Lower lobe of right lung (tissue), 2 donors: ENCODE results near the gene PHF1. TPM values are rescaled to one million over a fixed set of nuclear protein-coding genes. Genes with fewer than 3 reads are reported as not detected.
A peak's percentile ranks its signal among the peaks of the same experiment; 100 is the strongest.

Experiments used
- ATAC-seq, 2 donors: fragments of 200-7000 bp; cut with Tn5 transposase; one replicate each; pipeline ENCODE4 v1.9.1; 2020 to 2022; ENCODE audit warnings: mild to moderate bottlenecking in 2 of 2, moderate library complexity in 2 of 2
- DNase-seq: peaks from one replicate; pipeline ENCODE4 v3.0.0-alpha.2; 2020
- H3K27ac ChIP-seq: fragments of 200-600 bp; one replicate; pipeline ENCODE4 v1.8.0; 2022
- H3K27me3 ChIP-seq: fragments of 200-600 bp; one replicate; pipeline ENCODE4 v1.8.0; 2022; ENCODE audit warnings: low read depth
- H3K36me3 ChIP-seq: fragments of 200-600 bp; one replicate; pipeline ENCODE4 v1.8.0; 2022; ENCODE audit warnings: mild to moderate bottlenecking
- H3K4me1 ChIP-seq: fragments of 200-600 bp; one replicate; pipeline ENCODE4 v1.8.0; 2022
- H3K4me3 ChIP-seq: fragments of 200-600 bp; one replicate; pipeline ENCODE4 v1.8.0; 2022; ENCODE audit warnings: mild to moderate bottlenecking
- H3K9me3 ChIP-seq: fragments of 200-600 bp; one replicate; pipeline ENCODE4 v1.8.0; 2022
- CTCF ChIP-seq: fragments of 200-600 bp; IDR thresholded peaks from one replicate; pipeline ENCODE4 v1.8.0; 2022; ENCODE audit warnings: antibody characterized with exemption, mild to moderate bottlenecking
- intact Hi-C: fragments of 100-400 bp; cut with DNase I; formaldehyde crosslinking; loops from one replicate; pipeline ENCODE4 v1.11.0; 2022
- total RNA-seq: library from RNA; stranded (reverse); fragmentation: NEBNext Ultra II Directional; extraction: Animal tissue kit (Norgen Biotek cat#: 25700); gene quantifications from one replicate; pipeline ENCODE4 v1.2.1, GENCODE V29; 2021
- donor health status: DM: no; HTN: yes; CAD: no; lungs with severe emphysema.

The PHF1 gene
- total RNA-seq, 1 donor from 2014 or later, result 69.7 TPM

- H3K4me1 ChIP-seq, result peaks cover 50% of the 10 kb centered on the region
- no peaks in the 10 kb centered on the region for H3K9me3 ChIP-seq
- peak; percentile 63 for TF ChIP-seq CTCF
- ATAC-seq (peak; percentile 89), DNase-seq (peak; percentile 91)
- H3K27me3 ChIP-seq, result no peaks in the 10 kb centered on the region
- intact Hi-C loops, result no loop called here
- H3K27ac ChIP-seq, result peak overlapping the region; percentile 90
- peak overlapping the region; percentile 72 for H3K4me3 ChIP-seq
- no peaks in the 10 kb centered on the region for H3K36me3 ChIP-seq
These were observed 15.1 kb downstream of the PHF1 start for GRCh38 chr6:33425668-33426577.

GRCh38 chr6:33426590-33427511, 16.0 kb downstream of the PHF1 start:
- peak overlapping the region; percentile 90 for H3K27ac ChIP-seq
- ATAC-seq, result no peak
- TF ChIP-seq CTCF, result no peak
- intact Hi-C loops, result no loop called here
- no peak for DNase-seq
- no peaks in the 10 kb centered on the region for H3K36me3 ChIP-seq
- peaks cover 59% of the 10 kb centered on the region for H3K4me1 ChIP-seq
- H3K9me3 ChIP-seq, result no peaks in the 10 kb centered on the region
- H3K27me3 ChIP-seq, result no peaks in the 10 kb centered on the region
- H3K4me3 ChIP-seq, result peak overlapping the region; percentile 72

- H3K4me1 ChIP-seq, result peaks cover 60% of the 10 kb centered on the region
- no peaks in the 10 kb centered on the region for H3K36me3 ChIP-seq
- intact Hi-C loops, result no loop called here
- H3K27me3 ChIP-seq, result no peaks in the 10 kb centered on the region
- no peak for TF ChIP-seq CTCF
- DNase-seq, result peak; percentile 77
- H3K9me3 ChIP-seq, result no peaks in the 10 kb centered on the region
- ATAC-seq, result peak; percentile 3
- peak overlapping the region; percentile 90 for H3K27ac ChIP-seq
- peak overlapping the region; percentile 60 for H3K4me3 ChIP-seq
These were observed 16.9 kb downstream of the PHF1 start for GRCh38 chr6:33427585-33428223.

GRCh38 chr6:33428224-33428965, 17.6 kb downstream of the PHF1 start:
- Histone ChIP-seq H3K4me3 (peak overlapping the region; percentile 60), H3K9me3 (no peaks in the 10 kb centered on the region), H3K27ac (peak overlapping the region; percentile 65), H3K36me3 (no peaks in the 10 kb centered on the region), H3K27me3 (no peaks in the 10 kb centered on the region), H3K4me1 (peaks cover 60% of the 10 kb centered on the region)
- TF ChIP-seq CTCF, result peak; percentile 27
- intact Hi-C loops, result no loop called here
- ATAC-seq (peak in 1 of 2 donors; percentile 1), DNase-seq (peak; percentile 59)
